Measurements from ENCODE around the gene CCDC190.
A peak's percentile ranks its signal among the peaks of the same experiment; 100 is the strongest.
"Not testable (repeated sequence)": the region's sequence is repeated elsewhere in the genome, so short reads cannot be mapped to it uniquely, and the experiment has no call there.

CCDC190 gene

DNA sequence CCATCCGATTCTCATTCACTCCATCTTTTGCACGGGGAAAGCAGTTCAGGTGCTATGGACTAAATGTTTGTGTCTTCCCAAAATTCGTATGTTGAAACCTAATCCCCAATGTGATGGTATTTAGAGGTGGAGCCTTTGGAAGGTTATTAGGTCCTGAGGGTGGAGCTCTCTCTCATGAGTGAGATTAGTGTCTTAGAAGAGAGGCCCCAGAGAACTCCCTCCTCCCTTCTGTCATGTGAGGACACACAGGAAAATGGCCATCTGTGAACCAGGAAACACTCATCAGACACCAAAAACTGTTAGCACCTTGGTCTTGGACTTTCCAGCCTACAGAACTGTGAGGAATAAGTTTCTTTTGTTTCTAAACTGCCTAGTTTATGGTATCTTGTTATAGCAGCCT is 15.8 kb upstream of the CCDC190 start:
- no peak for DNase-seq

DNA sequence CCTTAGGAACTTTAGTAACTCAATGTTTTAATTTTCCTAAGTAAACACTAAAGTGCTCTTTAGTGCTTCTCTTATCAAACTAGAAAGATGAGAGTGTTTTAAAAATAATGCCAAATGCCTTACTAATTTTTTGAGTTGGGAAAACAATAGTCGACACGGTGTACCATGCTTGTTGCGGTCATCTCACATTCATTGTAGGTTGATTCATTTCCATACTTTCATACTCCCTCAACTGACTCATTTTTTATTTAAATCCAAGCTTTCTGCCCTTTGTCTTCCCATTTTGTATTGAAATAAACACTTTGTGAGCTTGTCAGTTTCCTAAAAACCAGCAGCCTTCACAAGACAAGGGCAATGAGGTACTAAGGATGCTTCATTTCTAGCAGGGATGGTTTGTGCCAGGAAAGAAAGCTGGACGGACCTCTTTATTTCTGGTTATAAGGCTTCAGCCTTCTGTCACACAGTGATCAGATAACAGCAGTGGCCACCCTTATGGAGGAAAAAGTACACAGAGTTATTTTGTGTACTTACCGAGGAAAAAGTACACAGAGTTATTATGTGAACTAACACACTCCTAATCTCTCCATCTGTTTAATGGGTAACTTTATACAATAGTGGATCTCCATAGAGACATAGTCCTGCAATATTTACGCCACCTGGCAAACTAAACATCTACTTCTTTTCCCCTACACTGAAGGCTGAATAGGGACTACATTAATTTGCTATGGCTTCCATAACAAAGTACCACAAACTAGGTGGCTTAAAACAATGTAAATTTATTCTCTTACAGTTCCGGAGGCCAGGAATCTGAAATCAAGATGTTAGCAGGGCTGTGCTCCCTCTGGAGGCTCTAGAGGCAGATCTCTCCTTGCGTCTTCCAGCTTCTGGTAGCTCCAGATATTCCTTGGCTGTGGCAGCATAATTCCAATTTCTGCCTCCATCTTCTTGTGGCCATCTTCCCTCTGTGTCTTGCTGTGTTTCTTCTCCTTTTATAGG is 13.0 kb upstream of the CCDC190 start:
- DNase-seq: no peak

DNA sequence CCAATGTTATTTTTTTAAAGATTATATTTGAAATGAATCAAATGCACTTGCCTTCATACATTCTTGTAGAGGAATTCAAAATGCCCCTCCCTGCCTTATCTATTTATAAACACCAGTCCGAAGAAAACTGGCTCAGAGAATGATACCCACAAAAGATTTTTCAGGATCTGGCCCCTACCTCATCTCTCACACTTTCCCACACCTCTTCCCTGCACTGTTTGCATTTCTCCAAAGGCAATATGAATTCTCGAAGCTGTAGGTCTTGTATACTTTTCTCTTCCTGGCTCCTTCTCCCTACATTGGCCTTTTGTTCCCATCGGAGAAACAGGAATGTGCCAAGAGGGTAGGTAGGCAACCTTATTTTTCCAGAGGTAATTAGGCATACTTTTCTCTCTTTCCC is 12.0 kb upstream of the CCDC190 start:
- DNase-seq: no peak

DNA sequence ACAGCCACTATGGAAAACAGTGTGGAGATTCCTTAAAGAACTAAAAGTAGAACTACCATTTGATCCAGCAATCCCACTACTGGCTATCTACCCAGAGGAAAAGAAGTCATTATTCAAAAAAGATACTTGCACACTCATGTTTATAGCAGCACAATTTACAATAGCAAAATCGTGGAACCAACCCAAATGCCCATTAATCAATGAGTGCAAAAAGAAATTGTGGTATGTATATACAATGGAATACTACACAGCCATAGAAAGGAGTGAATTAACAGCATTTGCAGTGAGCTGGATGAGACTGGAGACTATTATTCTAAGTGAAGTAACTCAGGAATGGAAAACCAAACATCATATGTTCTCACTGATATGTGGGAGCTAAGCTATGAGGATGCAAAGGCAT is 10.4 kb upstream of the CCDC190 start:
- DNase-seq: not testable (repeated sequence)

DNA sequence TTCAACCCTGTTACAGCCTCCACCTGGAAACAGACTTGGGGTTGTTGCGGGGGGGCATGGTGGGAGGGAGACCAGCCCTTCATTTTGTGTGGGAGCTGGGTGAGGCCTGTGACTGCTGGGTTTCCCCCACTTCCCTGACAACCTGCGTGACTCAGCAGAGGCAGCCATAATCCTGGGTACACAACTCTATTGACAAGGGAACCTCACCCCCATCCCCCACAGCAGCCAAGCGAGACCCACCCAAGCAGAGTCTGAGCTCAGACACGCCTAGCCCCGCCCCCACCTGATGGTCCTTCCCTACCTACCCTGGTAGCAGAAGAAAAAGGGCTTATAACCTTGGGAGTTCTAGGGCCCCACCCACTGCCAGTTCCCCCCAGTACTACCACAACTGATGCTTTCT is 8.0 kb upstream of the CCDC190 start:
- no peak for DNase-seq

DNA sequence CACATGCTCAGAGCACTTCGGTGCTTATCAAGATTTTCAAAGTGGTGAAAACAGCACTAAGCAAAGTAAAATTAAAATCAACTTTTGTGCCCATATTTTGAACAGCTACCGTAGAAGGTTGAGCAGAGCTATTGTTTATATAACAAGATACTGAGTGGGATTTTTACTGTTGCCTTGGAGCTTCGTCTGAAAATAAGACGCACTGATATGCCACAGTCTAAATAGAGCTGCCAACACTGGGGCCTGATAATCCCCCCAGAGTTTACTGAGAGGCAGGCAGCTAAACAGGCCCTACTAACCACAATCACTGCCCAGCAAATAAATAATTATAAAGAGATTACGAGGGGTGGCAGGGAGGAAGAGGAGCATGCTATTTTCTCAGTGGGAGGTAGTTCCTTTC is 650 bp upstream of the CCDC190 start:
- no peak for DNase-seq

DNA sequence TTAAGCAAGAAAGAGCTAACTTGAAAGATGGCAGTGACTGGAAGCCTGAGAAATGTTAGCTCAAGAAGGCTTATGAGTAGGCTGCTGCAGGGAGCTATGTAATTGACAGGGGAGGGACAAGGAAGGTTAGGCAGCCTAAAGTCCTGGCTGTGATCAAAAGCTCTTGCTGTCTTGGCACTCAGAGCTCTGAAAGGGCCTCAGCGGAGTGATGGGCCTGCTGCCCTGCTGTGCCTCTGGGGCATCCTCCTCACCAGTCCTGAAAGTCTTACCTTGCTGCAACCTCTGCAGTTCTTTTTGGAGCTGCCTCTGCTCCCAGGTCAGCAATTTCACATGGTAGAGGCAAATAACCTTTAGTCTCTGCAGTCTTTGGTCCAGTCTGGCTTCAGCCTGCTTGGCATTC is 1.8 kb downstream of the CCDC190 start:
- no peak for DNase-seq

DNA sequence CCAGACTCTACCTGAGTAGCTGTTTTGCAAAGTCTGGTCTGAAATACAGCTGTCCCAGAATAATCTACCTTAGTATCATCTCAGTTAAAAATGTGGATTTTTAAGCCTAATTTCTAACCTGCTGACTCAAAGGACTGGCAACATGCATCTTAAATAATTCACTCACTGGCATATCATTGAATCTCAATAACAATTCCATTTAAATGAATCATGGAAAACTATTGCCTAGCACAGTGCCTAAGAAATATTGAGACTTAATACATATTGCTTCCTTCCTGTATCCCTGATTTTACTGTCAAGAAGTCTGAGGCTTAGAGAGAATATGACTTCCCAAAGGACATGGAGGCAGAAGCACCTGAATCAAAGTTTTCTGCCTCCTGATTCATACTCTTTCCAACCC is 3.1 kb downstream of the CCDC190 start:
- no peak for DNase-seq

DNA sequence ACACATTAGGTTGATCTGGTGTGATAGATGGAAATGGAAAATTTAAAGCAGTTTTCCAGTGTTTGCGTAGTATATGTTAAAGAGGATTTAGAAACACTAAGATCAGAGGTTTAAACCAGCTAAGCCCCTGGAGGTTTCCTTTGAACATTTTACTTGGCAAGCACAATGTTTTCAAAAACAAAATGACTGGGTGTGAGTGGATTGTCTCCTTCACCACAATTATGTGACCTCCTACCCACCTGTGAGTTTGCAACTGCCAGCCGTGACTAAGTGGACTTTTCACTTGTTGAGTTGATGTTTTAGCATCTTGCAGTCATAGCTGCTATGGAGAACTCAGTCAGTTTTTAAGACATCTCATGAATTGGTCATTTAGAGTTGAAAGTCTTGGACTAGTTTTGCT is 4.7 kb downstream of the CCDC190 start:
- DNase-seq: no peak

DNA sequence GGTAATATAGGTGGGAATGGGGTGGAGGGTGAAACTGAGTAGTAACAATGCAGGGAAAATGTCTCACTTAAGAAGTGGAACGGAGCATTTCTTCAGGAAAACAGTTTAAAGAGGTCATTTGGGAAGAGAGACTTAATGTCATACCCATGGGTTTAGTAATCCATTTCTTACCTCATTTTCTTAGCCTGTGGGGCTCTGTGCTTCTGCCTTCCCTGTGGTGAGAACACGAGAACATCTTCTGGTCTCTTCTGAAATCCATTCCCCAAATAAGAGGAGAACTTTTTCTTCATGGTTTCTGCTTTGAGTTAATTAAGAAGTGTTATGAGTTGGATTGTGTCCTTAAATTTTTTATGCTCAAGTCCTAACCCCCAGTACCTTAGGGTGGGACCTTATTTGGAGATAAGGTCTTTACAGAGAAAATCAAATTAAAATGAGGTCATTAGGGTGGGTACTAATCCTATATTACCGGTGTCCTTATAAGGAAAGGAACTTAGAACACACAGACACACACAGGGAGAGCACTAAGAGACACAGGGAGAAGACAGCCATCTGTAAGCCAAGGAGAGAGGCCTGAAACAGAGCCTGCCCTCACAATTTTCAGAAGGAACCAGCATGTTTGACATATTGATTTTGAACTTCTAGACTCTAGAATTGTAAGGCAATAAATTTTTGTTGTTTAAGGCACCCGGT is 5.4 kb downstream of the CCDC190 start:
- no peak for DNase-seq

DNA sequence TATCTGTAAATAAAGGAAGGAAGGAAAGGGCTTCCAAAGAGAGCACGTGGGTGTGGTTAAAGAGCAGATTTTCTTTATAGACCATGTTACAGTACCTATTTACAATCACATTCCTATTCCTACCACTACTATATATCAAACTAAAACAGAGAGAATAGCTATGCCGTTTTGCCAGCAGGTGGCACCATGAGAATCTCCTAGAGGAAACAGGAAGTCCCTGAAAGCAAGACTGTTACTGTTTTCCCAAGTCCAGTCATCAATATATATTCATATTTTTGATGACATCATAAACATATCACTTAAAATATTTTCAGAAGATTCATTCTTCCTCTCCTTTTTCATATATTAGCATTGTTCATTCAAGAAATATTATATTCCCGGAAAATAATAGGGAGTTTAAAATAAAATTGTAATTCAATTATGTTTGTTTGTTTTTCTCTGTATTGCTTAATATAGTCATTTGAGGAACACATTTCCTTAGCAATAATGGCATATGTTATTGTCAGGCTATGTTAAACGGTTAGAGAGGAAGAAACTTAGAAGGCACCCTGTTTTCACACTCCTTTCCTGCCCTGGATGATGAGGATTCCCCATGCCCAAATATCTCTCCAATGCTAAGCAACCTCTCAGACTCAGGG is 6.6 kb downstream of the CCDC190 start:
- peak; percentile 12 for DNase-seq

DNA sequence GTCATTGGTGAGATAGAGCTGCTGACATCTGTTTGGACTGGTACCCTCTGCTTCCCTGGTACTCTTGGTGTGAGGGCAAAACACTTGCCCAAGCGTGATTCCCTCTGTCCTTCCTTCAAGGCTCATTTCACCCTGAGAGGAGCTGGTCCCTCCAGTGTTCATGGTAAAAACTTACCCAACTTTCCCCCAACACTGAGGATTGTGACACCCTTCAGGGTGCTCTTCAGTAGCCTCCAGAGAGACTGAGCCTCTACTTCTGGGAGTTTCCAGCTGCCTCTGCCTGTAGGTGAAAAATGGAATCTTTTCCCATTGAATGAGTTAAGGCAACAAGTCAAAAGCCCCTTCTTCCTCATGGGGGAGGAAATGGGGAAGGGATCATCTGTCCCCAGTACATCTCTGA is 9.6 kb downstream of the CCDC190 start:
- no peak for DNase-seq

DNA sequence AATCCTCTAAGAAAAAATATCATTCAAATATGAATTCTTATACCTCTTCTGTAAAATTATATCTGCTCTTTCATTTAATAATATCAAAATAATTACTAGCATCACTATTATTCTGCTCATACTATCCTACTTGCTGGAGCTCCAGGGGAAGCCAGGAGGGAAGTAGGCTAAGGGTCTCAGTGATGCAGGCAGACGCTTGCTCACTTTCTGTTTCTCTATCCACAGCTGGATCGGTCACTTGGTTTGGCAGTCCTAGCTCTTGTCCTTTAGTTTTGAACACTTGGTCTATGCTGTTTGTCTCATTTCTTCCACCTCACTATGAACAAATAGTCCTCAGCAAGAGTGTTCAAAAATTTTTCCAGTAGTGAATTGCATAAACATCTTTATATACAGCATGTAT is 11.3 kb downstream of the CCDC190 start:
- no peak for DNase-seq

DNA sequence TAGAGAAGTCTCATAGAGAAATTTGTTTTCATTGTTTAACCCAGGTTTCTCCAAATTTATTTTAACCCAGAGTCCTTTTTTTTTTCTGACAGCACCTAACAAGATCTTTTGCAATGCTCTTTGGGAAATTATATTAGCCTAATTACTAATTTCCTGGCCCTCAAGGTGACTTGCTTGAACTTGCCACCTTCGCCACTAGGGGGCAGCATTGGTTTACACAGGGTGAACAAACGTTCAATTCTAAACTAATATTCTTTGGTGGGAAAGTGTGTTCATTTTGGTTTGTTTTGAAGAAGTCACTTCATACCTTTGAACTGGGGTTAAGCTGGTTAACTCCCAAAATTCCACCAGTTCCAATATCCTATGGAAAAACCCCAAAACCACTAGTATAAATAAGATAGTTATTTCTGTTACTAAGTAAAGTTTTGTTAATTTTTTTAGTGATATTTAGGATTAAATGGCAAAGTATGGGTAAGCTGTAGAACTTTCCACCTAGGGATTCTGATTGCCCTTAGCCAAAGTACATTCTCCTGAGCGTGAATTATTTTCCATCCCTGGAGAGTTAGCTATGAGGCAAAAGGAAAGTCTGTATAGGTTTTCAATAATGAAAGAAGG is 13.0 kb downstream of the CCDC190 start:
- no peak for DNase-seq

DNA sequence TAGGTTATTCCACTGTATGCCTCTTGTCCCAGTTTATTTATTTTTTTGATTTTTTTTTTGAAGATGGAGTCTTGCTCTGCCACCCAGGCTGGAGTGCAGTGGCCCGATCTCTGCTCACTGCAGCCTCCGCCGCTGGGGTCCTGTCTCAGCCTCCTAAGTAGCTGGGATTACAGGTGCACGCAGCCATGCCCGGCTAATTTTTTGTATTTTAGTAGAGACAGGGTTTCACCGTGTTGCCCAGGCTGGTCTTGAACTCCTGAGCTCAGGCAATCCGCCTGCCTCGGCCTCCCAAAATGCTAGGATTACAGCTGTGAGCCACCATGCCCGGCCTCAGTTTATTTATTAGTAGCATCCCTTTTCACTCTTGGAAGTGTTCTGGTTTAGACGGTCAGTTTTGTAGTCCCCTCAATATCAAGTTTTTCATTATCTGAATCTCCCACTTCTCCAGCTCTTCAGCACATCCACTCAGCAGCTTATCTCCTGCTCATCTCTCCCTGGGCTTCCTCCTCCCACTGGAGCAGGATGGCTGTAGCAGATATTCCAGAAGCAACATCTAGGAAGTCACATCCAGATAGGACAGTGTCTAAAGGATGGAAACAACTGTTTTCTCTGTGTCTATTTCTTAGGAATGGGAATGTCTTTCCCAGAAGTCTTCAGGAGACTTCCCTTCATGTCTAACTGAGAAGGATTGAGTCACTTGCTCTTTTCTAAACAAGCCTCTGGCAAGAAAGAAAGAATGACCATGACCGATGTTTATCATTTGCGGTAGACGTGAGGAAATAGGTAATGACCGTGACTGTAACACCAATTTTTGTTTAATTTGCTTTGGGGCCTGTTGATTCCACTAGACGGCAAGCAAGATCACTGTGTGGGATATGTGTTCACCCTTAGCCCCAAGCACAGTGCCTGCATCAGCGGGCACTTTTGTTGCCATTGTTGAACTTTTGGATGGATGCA is 14.4 kb downstream of the CCDC190 start:
- no peak for DNase-seq

DNA sequence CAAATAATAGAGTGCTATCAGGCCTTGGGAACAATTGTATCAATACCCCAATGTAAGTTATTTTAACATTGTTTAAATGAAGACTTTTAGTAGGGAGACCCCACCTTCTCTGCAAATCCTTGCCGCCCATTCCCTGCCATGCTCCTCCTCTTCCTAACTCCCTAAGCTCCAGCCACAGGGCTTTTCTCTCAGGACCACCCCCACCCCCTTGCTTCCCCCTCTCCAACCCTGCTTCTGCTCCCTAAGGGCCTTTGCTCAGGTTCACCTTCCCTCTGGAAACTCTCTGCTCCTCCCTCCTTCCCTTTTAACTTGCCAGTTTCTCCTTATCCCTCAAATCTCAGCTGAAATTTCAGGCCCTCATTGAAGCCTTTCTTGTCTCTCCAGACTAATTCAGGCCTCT is 16.8 kb downstream of the CCDC190 start:
- no peak for DNase-seq

DNA sequence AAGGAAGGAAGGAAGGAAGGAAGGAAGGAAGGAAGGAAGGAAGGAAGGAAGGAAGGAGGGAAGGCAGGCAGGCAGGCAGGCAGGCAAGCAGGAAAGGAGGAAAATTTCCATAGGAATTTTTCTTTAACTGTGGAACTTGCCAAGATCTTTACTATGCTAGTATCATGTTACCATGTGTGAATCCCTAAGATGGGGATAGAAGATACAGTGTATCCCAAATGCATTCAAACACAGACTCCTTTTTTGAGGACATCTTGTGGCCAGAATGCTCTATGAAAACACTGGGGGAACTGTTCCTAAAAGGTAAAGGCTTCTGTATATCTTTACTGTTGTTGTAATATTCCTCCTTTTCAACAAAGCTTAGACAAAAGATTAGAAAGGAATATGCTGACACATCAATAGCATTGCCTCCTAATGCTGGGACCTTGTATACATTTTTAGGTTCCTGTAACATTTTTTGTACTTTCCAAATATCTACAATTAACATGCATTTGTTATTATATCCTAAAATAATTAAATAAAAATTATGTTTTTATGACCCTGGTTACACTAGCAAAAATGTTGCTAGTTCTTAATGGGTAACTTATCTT is 20.6 kb downstream of the CCDC190 start:
- no peak for DNase-seq

DNA sequence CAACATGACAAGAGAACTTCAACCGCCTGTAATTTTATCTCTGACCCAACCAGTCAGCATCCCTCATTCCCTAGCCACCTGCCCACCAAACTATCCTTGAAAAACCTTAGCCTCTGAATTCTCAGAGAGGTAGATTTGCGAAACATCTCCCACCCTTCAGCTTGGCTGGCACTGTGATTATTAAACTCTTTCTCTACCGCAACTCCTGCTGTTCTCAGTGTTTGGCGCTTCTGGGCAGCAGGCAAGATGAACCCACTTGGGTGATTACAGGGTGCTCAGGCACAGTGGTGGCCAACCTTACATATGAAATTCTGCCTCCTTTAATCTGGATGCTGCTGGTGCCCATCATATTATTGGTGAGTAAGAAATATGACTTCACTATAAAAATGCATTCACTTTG is 22.1 kb downstream of the CCDC190 start:
- DNase-seq: no peak

DNA sequence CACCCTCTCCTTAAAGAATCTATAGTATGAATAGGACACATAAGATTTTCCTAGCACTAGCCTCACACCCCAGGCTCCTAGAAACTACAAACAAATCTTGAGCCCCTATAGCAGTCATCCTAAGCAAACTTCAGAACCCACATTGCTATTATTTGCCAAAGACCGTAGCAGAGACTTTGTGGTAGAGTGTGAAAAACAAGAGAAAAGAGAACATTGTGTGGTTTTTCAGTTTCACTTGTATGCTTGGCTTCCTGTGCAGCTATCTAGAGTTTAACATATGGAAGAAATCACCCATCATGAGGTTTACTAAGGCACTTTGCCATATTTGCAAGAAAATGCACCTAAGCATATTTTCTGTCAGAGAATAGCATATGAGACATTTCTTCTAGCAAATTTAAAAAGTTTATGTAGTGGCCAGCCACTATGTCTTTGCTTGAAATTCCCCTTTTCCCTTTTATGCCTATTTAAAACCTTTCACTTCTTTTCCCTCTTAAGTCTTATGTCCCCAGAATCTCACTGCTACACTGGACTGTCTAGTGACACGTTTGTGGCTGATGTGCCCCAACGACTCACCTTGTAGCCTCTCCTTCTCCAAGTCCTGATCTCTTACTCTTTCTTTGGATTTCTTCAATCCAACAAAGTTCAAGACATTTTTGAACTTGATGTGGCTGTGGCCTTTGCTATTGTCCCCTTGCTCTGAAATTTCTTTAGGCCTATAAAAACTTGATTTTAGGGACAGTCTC is 25.6 kb downstream of the CCDC190 start:
- no peak for DNase-seq

DNA sequence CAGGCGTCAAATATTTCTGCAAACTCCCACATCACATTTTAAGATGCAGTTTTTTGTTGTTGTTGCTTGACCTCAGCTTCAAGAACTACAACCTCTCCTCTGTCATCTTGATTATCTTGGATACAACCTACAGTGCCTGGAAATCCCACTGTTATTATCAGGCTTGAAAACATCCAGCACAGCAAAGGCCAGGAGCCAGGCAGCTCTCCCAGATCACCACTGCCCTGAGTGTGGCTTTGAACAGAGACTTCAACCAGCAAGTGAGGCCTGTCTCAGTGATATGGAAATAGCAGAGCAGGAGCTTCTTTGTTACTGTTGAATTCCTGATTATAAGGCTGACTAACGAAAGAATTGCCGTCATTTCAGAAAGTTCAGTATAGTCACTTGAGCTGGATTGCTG is 28.5 kb downstream of the CCDC190 start:
- DNase-seq: no peak

DNA sequence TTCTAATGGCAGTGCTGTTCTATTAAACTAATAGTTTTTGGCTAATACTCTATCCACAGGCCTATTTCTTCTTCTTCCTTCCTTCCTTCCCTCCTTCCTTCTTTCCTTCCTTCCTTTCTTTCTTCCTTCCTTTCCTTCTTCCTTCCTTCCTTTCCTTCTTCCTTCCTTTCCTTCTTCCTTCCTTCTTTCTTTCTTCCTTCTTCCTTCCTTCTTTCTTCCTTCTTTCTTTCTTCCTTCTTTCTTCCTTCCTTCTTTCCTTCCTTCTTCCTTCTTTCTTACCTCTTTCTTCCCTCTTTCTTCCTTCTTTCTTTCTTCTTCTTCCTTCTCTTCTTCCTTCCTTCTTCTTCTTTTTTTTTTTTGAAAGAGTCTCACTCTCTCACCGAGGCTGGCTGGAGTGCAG is 31.7 kb downstream of the CCDC190 start:
- DNase-seq: no peak
